Fibroblast of peridontal ligament (primary cell): ENCODE data around the gene TBPL2.
"Not testable (repeated sequence)": the region's sequence is repeated elsewhere in the genome, so short reads cannot be mapped to it uniquely, and the experiment has no call there.

Source experiments
- DNase-seq: peaks from one replicate; pipeline ENCODE4 v3.0.0-alpha.2; 2010; ENCODE audit errors: extremely low read depth

The TBPL2 gene

DNA sequence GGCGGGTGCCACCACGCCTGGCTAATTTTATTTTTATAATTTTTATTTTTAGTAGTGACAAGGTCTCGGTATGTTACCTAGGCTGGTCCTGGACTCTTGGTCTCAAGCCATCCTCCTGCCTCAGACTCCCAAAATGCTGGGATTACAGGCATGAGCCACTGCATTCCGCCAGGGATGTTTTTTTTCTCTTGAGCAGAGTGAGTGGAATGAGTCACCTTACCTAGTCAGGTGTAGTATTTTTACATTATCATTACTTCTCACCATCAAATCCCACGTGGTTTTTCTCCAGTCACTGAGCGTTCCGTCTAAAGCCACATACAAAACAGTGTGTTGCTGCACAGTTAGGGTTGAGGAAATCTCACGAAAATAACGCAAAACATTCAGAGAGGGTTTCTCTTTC, 870 bp upstream of the TBPL2 start:
- no peak for DNase-seq

DNA sequence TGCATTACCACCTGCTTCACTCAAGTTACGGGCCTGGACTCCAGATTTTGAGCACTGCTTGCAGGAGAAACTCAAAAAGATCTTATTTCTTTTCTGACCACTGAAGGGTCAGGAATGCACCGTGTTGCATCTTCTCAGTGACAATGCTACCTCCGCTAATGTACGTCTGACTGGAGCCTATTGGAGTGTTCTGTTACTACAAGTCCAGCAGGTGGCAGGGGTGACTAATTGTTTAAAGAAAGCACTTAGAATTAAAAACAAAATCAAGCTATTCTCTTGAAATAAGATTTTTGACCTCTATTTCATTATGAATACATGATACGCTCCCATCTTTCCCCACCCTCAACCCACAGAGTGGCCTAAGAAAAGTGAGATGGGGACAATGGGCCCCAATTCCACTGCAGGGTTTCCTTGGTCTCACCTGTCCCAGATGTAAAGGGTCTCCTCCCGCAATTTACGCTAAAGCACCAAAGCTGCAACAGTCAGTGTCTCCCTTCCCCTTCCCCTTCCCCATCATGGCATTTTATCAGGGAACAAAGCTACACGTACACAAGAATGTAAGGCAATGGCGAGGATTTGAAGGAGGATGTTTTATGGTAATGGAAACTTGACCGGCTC, 2.2 kb downstream of the TBPL2 start:
- DNase-seq, result peak; percentile 76

DNA sequence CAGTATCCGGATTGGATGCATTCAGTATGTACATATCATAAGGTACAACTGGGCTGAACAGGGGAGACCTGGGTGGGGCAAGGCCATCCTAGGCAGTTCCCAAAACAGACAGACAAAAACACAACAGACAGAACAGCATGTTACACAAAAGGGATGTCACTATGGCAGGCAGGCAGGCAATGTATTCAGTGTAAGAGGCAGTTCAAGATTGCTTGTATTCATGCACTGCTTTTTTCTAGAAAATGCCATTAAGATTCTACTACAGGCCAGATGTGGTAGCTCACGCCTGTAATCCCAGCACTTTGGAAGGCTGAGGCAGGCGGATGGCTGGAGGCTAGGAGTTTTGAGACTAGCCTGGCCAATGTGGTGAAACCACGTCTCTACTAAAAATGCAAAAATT, 3.5 kb downstream of the TBPL2 start:
- DNase-seq, result no peak

DNA sequence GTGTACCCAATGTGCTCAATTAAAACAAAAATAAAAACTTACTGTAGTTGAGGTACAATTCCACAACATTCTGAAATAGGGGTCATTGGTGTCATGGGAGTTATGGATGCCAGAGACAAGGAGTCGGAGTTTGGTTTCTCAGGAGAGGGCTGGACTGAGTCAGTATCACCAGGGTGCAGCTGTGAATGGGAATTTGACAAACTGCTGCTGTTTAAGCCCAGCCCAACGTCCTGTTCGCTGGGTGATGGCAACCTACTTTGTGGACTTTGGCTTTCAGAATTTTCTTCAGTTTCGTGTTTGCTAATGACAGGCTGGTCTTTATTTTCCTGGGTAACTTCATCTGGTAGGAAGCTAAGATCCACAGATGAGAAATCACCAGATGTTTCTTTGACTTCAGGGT, 3.9 kb downstream of the TBPL2 start:
- DNase-seq, result no peak

DNA sequence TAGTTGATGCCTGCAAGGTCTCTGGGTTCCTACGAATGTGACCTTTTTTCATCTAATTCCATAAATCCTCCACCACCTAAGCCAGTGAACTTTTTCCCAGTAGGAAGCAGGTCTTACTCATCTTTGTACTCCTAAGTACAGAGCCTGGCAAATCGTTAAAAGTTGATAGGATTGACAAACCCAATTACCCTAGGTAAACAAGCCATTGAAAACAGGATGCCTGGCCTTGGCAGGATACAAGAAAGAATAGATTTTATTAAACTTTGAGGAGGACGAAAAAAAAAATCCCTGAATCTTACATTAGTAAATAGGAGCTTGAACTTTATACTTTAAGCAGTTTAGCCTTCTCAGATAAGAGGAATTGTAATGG, 5.6 kb downstream of the TBPL2 start:
- no peak for DNase-seq

DNA sequence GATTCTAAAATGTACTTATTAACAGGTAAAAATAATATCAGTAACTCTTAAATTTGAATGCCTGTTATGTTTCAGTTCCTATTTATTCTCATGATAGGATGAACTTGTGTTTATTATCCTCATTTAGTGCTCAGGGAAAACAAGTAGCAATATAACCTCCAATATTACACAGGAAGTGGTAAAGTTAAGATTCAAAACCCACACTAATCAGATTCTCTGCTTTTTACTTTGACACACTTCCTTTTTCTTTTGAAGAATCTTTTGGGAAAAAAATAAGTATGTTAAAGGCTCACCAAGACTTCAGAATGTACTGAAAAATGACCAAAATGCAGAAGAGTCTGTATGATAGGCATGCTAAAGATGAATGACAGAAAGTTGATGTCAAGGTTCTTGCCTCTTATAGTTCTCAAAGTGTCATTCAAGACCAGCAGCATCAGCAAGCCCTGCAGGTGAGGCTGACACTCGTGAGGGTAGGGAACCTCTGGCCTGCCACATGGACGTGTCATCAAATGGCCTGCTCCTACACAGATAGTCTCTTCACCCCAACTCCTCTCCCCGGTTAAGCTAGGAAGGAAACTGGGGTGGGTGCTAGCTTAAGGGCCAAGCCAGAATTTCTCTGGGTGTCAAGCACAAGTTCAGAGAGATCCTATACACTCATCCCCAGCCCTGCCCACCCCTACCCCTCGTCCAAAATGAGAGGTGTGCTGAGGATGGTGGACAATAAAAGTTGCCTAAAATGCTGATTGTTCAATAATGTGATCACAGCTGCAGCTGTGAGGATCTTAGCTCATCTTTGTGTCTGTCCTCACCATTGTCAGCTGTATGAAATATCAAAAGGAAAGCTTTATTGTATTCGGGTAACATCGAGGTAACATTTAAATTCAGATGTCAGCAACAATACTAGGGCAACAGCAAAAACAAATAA, 6.3 kb downstream of the TBPL2 start:
- no peak for DNase-seq

DNA sequence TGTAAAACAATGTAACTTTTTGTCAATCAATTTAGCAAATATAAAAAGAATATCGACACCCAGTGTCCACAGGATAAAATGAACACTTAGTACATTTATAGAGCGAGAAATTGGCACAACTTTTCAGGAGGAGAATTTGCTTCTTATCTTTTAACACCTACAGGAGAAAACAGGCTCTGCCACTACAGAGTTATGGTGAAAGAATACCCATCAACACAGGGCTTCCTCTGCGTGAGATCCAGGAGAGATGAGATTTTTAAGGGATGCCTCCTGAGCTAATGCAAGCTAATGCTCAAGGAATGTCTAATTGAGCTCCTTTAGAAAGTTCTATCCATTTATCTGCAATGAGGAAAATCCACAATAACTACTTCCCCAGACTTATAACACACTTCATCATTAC, 7.8 kb downstream of the TBPL2 start:
- no peak for DNase-seq

DNA sequence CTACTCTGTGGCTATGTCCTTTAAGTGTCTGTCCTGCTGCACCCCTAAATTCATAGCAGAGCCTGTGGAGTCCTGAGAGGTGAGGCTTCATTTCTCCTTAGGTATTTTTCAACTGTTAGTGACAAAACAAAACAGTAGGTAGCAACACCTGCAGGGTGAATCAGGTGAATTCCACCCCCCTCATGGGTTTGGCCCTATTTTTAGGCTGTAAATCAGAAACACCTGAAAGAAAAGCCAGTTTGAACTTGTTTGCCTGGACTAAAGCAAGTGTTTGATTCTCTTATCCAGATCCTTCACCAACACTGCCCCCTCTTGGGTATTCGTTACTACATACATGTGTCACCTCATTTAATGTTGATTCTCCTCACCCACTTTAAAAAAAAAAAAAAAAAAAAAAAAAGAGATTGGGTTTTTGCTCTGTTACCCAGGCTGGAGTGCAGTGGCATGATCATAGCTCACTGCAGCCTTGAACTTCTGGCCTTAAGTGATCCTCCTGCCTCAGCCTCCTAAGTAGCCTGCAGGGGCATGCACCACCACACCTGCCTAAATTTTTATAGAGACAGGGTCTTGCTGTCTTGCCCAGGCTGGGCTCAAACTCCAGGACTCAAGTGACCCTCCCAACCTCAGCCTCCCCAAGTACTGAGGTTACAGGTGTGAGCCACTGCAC, 10.3 kb downstream of the TBPL2 start:
- peak; percentile 88 for DNase-seq

DNA sequence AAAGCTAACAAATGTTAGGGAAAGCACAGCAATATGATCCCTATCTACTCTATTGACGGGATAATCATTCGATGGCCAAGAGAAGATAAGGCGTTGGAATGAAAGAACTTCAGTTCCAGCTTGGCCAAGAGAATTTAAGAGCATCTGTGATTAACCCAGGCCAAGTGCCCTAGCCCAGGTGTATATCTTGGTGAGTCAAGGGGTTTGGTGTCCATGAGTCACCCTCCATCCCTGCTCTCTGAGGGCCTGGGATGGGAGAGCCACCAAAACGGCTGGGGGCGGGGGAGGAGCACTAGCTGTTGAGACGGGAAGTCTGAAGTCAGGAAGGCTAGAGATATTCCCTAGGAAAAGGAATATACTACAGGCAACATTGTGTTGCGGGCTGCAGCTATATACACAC, 13.0 kb downstream of the TBPL2 start:
- DNase-seq, result no peak

DNA sequence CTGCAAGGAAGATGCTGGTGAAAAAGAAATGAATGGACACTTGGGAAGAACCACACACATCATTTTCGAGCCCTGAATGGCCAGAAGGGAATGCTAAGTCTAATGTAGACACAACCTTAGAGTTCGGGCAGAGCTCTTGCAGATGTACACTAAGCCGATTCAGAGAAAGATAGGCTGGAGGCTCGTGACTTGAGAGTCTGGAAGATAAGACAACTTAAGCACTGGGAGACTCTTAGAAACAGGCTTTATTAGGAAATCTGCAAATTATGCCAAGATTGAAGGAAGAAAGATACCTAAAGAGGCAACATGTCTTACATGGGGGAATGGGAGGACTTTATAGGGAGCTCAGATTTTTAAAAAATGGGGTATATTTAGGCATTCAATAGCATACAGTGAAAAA, 13.5 kb downstream of the TBPL2 start:
- no peak for DNase-seq

DNA sequence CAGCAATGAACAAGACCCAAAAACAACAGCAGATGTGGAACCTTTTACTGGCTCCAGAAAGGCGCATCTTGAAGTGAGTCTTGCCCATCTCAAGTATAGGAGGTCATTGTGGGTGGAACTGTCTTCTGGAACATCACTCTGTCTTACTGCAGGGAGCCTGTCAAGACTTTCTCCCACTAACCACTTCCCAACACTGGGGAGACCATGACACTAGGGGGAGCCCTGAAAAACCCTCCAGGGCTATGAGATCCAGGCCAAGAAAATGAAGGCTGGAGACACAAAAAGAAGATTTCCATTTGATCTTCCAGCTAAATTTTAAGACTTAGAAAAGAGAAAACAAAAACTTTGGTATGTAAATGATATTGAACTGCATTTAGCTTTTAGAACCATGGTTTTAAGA, 15.3 kb downstream of the TBPL2 start:
- no peak for DNase-seq

DNA sequence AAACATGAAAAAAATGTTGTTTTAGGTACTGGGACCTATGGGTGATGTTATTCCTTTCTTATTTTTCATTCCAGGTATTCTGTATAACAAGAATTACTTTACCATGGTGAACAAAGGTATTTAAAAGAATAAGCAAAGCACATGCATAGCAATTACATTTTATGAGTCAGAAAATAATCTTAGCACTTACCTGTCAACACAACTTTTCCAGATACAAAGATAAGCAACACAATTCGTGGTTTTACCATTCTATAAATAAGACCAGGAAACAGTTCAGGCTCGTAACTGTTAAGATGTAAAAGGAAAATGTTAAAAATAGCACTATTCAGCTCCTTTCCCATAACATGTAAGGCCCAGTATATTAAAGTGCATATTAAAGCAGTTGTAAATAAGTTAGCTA, 16.4 kb downstream of the TBPL2 start:
- no peak for DNase-seq

DNA sequence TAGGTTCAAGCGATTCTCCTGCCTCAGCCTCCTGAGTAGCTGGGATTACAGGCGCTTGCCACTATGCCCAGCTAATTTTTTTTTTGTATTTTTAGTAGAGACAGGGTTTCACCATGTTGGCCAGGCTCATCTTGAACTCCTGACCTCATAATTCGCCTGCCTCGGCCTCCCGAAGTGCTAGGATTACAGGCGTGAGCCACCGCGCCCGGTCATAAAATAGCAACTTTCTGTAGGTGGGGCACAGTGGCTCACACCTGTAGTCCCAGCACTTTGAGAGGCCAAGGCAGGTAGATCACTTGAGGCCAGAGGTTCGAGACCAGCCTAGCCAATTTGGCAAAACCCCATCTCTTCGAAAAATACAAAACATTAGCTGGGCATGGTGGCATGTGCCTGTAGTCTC, 18.1 kb downstream of the TBPL2 start:
- DNase-seq, result not testable (repeated sequence)

DNA sequence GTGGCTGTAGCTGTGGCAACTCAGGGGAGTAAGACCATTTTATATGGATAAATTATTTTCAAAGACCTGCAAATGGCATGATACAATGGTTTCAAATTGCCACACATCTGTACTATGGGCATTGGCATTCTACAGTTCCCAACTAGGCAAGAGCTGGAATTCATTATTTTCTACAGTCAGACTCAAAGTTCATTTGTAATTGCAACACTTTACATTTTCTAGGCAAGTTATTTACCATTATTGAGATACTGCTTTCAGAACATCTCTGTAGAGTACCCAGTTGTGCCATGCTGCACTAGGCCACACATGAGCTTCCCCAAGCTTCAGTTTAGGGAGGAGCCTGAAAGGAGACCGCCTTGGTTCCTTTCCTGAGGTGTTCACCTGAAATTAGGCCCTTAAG, 20.8 kb downstream of the TBPL2 start:
- no peak for DNase-seq

DNA sequence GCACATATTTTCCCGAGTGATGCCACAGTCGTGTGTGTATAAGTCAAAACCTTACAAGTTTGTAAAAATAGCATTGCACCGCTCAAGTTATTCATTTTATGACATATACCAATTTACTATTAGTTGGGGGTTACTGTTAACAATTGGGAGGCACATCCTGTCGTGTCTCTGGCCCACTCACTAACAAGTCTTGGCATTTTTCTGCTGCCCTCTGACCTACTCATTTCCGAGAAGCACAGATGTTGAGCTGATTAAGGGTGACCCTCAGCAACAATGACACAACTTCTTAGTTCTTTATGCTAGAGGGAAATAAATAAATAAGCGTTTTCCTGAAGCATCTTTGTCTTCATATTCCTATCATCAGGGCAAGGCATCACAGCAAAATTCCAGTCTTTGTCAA, 22.0 kb downstream of the TBPL2 start:
- DNase-seq, result no peak

DNA sequence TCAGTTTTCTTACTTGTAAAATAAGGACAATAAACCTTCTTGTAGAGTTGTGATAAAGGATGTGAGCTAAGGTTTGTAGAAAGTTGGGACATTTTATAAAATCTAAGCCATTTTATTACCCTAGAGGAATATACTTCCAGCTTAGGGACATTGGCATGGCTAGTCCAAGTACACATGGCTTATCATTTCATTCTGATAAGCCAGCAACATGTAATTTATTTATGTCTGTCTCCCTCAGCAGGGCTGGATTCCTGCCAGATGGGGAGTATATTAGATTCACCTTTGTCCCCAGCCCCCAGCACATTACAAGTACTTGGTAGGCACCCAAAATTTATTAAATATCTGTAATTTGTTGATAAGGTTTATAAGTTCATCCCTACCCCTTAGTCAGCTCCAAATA, 22.5 kb downstream of the TBPL2 start:
- DNase-seq, result no peak

DNA sequence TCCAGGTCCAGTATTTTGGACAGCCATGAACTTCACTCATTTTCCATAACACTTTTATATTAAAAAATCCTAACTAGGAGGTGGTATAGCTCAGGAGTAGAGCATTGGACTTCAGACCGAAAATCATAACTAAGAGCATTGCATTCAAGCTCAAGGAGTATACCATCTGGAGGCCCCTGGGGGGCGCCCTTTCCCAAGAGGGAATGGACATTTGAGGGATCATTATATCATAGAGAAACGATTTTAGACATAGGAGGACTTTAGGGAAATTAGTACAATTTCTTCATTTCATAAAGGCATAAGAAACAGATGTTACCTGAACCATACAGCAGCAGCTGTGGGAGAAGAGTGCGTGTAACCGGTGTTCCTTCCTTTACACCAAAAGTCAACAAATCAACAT, 23.6 kb downstream of the TBPL2 start:
- peak; percentile 20 for DNase-seq

DNA sequence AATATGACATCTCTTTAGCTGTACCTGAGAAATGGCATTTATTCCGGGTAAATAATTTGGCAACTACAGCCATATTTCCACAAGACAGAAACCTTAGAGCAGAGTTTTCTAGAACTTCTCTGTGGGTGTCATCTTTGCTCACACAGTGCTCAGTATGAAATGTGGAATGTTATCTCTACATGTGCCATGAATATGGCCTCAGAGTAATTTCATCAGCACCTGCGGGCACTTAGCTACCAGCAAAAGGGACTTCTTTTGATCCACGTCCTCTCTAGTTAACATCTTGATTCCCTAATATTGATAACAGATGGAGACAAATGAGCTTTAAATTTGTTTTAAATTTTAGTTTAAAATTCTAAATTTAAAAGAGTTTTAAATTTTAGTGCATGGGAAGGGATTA, 25.9 kb downstream of the TBPL2 start:
- DNase-seq, result no peak

DNA sequence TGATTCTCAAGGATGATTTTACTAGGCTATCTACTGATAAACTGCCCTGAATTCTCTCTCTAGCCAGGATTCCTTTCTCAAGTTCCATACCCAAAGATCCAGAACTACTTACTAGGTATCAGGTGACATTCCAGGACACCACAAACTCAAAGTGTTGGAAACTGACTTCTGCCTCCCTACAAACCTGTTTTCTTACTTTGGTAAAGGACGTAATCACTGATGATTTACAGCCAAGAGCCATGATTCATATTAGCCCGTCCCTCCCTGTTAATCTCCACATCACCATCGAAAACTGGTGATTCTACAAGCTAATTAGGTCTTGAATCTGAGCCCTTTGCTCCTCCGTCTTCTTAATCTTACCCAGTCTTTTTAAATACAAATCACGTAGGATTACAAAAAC, 27.7 kb downstream of the TBPL2 start:
- DNase-seq, result no peak

DNA sequence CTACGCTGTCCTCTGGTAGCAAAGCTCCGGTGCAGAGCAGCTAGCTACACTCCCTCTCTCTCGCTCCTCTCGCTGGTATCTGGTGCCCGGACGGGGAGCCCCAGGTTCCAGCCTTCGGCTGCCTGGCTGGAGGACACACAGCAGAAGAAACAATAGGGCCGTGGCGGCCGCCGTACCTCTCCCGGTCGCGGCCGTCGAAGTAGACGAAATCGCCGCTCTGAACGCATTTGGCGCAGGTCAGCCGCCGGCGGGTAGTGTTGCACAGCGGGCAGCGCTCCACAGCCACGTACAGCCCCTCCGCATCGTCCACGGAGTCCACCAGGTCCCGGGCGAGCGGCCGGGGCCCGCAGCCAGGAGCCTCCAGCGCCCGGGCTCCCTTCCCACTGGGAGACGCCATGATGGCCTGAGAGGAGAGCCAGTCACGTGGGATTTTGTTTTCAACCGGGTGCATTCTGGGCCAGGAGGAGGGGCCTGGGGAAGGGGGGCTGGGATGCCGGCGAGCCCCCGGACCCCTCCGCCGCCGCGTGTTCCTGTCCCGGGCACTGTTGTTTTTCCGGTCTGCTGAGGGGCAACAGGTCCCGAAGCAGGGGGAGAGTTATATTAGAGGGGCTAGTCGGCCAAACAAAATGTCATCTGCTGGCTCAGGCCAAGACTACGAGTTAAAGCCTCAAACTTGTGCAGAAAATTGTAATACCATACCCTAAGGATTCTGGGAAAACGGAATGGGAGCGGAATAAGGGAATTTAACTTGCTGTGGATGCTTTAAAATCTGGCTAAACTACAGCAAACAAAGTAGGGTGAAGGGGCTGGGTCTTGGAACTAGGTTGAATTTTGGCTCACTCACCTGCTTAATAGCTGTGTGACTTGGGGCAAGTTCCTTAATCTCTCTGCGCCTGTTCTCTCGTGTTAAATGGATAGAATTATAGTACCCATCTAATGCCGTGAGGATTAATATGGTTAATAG, 28.7 kb downstream of the TBPL2 start, which contains the start of gene ATG14:
Gene ATG14 (minus strand): TSS at position 405 of the 964 bp plus-strand sequence. CDS start 8 bp downstream, at position 397.
- DNase-seq, result peak; percentile 79

DNA sequence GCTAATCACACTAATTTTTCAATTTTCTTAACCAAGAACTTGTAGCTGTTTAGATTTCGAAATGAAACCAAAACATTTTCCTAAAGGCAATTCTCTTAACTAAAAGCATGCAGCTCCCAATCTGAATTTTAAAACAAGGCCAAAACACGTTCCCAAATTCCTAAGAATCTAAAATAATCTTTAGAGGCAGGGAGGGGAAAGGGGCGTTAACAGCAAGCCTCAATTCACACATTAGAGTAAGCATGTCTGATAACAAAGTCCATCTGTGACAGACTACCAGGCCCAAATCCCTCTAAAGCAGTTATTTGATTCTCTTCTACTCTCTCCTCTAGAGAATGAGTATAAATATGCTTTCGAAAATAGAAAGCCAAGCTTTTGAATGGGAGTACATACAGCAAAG, 29.5 kb downstream of the TBPL2 start:
- DNase-seq, result peak; percentile 13
